Osteocyte (in vitro differentiated cells): Measurements from ENCODE around the gene CEBPE. TPM values are rescaled to one million over a fixed set of nuclear protein-coding genes. Genes with fewer than 3 reads are reported as not detected.

Source experiments
- DNase-seq: peaks from one replicate; pipeline ENCODE4 v3.0.0; 2021; ENCODE audit warnings: mixed read lengths; ENCODE audit not compliant: unreplicated experiment; ENCODE audit errors: extremely low spot score
- H3K27ac Mint-ChIP-seq: one replicate; pipeline ENCODE4 v1.8.0; 2021; ENCODE audit warnings: mild to moderate bottlenecking, mixed read lengths; ENCODE audit not compliant: unreplicated experiment
- H3K27me3 Mint-ChIP-seq: one replicate; pipeline ENCODE4 v1.8.0; 2021; ENCODE audit warnings: mixed read lengths; ENCODE audit not compliant: unreplicated experiment
- H3K36me3 Mint-ChIP-seq: one replicate; pipeline ENCODE4 v1.8.0; 2021; ENCODE audit warnings: mixed read lengths; ENCODE audit not compliant: unreplicated experiment
- H3K4me1 Mint-ChIP-seq: one replicate; pipeline ENCODE4 v1.8.0; 2021; ENCODE audit warnings: mixed read lengths; ENCODE audit not compliant: unreplicated experiment
- H3K4me3 Mint-ChIP-seq: one replicate; pipeline ENCODE4 v1.8.0; 2021; ENCODE audit warnings: mild to moderate bottlenecking, moderate library complexity, mixed read lengths; ENCODE audit not compliant: unreplicated experiment
- H3K9me3 Mint-ChIP-seq: one replicate; pipeline ENCODE4 v1.8.0; 2021; ENCODE audit warnings: mixed read lengths; ENCODE audit not compliant: unreplicated experiment
- CTCF ChIP-seq: fragments of 200-600 bp; sonication (generic); IDR thresholded peaks from 2 replicates; pipeline ENCODE4 v1.5.0; 2021; ENCODE audit warnings: antibody characterized with exemption, mild to moderate bottlenecking, moderate library complexity
- total RNA-seq: library from RNA; stranded (reverse); gene quantifications from 2 replicates; pipeline ENCODE4 v1.2.1, GENCODE V29; 2021

The CEBPE gene
- total RNA-seq, 1 donor from 2014 or later: not detected

DNA sequence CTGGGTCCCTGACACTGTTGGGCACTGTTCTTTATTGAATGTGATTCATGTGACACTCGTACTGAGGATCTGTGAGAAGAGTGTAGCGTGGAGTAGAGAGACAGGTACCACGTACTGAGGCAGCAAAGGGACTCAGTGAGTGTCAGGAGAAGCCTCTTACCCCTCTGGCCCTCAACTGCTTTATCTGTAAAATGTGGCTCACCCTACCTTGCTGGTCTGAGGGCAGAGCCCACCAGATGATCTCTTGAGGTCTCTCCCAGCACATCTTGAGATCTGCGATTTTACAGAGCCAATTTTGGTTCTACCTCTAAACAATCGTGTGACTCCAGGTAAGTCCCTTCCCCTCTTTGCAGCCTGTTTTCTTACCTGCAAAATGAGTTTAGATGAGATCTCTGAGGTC lies 3.1 kb downstream of the CEBPE start:
- Mint-ChIP-seq H3K27ac (no peak overlapping the region), H3K9me3 (no peaks in the 10 kb centered on the region), H3K36me3 (no peaks in the 10 kb centered on the region), H3K27me3 (no peaks in the 10 kb centered on the region), H3K4me1 (peaks cover 29% of the 10 kb centered on the region), H3K4me3 (no peak overlapping the region)
- TF ChIP-seq CTCF: no peak
- no peak for DNase-seq

- peak overlapping the region; percentile 47 for H3K4me3 Mint-ChIP-seq
These were observed 3.9 kb downstream of the CEBPE start for GRCh38 chr14:23115039-23115731.

DNA sequence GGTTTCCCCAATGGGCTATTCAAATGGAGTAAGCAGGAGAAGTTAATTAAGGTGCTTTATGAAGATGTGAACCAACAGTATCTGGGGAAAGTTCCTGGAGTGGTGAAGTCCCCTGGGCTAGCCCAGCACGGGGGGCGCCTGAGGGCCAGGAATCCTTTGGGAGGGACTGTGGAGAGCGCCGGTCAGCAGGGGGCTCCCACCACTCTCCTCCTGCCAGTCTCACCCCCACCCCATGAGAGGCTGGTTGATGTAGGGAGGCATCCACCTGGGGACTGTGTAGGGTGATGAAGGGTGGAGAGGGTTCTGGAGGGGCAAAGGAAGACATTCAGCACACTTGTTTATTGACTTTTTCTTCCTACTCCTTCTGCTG lies 4.4 kb downstream of the CEBPE start:
- Mint-ChIP-seq H3K27me3 (no peaks in the 10 kb centered on the region), H3K36me3 (no peaks in the 10 kb centered on the region), H3K27ac (peak overlapping the region; percentile 71), H3K4me1 (peaks cover 28% of the 10 kb centered on the region), H3K9me3 (no peaks in the 10 kb centered on the region), H3K4me3 (no peak overlapping the region)
- no peak for TF ChIP-seq CTCF
- DNase-seq: no peak

More at GRCh38 chr14:23115039-23115731, 3.9 kb downstream of the CEBPE start:
- TF ChIP-seq CTCF: no peak
- peak overlapping the region; percentile 71 for H3K27ac Mint-ChIP-seq
- no peak for DNase-seq
- no peaks in the 10 kb centered on the region for H3K9me3 Mint-ChIP-seq
- H3K36me3 Mint-ChIP-seq: no peaks in the 10 kb centered on the region
- peaks cover 28% of the 10 kb centered on the region for H3K4me1 Mint-ChIP-seq
- no peaks in the 10 kb centered on the region for H3K27me3 Mint-ChIP-seq

GRCh38 chr14:23114120-23114458 lies 5.0 kb downstream of the CEBPE start:
- Mint-ChIP-seq H3K36me3 (no peaks in the 10 kb centered on the region), H3K27ac (no peak overlapping the region), H3K4me3 (no peak overlapping the region), H3K9me3 (no peaks in the 10 kb centered on the region), H3K27me3 (no peaks in the 10 kb centered on the region), H3K4me1 (peaks cover 27% of the 10 kb centered on the region)
- DNase-seq: no peak
- TF ChIP-seq CTCF: no peak

DNA sequence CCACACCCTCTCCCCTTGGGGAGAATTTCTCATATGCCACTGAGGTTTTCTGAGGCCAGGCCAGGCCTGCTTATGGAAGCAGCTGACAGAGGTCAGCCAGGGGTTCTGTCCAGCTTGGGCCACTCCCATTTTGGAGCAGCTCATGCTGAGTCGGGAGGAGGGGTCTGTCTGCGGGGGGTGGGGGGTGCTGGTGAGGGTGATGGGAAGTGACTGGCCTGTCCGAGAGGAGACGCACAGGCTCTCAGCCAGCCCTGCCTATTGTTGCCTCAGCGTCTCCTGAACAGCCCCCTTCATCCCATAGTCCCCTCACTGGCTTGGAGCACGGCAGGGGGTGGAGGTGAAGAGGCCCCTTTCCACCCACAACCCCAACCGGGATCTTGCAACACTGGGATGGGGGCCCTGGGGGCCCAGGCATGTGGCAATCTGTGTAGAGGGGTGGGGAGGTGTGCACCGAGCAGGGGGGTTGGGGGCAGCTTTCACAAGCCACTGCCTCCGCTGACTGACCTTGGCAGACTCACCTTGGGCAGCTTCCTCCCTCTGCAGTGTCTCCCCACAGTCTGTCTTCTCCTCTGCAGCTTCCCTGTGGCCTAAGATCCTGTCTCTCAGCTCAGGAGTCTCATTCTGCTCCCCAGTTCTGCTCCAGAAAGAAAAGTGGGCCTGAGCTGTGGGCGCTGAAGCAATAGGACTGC lies 5.5 kb downstream of the CEBPE start:
- no peaks in the 10 kb centered on the region for H3K36me3 Mint-ChIP-seq

More for the DNA sequence above, 5.5 kb downstream of the CEBPE start:
- Mint-ChIP-seq H3K27me3 (no peaks in the 10 kb centered on the region), H3K4me1 (peaks cover 29% of the 10 kb centered on the region), H3K9me3 (no peaks in the 10 kb centered on the region), H3K27ac (no peak overlapping the region), H3K4me3 (no peak overlapping the region)
- no peak for TF ChIP-seq CTCF
- no peak for DNase-seq
